HG03469 (cell line): Measurements from ENCODE around the gene CHTOP.
A peak's percentile ranks its signal among the peaks of the same experiment; 100 is the strongest.
"Not testable (repeated sequence)": the region's sequence is repeated elsewhere in the genome, so short reads cannot be mapped to it uniquely, and the experiment has no call there.

Experiments used
- ATAC-seq: cut with Tn5 transposase; IDR thresholded peaks from one replicate; pipeline ENCODE4 v1.9.1; 2021; ENCODE audit warnings: mild to moderate bottlenecking, moderate library complexity, moderate number of reproducible peaks; ENCODE audit not compliant: unreplicated experiment

The CHTOP gene, protein sequence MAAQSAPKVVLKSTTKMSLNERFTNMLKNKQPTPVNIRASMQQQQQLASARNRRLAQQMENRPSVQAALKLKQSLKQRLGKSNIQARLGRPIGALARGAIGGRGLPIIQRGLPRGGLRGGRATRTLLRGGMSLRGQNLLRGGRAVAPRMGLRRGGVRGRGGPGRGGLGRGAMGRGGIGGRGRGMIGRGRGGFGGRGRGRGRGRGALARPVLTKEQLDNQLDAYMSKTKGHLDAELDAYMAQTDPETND

DNA sequence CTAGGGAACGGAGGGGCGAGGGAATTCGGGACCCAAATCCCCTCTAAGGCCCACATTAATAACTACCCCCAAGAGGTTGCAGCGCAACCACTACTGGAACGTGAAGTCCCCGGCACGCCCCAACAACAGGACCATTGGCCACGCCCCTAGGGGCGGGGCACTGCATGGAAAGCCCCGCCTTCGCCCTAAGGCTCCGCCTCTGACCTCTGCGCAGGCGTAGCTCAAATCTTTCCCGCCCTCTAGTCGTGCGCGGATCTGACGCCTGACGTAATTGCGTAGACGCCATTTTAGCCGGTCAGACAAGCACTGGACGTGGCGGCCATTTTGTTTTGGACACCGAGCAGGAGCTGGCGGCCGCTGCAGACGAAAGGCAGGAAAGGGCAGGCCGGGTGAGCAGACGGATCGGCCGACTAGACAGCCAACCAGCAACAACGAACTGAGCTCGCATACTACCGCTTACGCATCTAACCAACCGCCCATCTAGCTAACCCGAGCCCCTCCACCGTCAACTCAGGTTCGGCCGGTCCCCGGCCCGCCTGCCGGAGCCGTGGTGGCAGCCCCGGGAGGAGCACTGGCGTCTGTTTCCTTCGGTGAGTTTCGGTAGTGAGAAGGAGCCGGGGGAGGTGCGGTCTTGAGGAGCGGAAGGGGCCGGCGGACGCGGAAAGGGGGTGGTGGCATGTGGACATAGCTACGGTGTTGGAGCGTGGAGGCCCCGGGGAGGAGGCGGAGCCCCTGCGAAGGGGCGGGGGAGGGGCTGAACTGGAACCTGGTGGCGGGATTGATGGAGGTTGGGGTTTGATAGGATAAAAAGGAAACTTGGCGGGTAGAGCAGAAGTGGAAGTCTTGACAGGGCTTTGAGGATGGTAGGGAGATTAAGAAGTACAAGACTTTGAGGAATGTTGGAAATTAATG is at the start of gene CHTOP:
Gene CHTOP, plus strand, starts transcription at position 313 of the 912 bp plus-strand sequence. CDS start 2,523 bp downstream, outside the sequence.
- ATAC-seq, result peak; percentile 90

DNA sequence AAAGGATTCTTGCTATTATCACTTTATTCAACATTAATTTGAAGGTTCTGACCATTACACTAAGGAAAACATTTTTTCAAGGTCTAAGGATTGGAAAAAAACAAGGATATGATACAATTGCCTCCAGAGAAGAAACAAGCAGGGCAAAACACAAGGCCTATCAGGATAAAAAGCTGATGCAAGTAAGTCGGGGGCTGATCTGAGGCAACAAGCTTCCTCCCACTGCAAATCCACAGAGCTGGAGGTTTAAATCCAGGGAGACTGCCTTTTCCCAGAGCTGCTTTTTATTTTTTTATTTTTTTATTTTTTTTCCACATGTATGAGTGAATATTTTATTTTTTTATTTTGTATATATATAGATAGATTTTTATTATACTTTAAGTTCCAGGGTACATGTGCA is 48.9 kb upstream of the CHTOP start:
- ATAC-seq, result no peak

DNA sequence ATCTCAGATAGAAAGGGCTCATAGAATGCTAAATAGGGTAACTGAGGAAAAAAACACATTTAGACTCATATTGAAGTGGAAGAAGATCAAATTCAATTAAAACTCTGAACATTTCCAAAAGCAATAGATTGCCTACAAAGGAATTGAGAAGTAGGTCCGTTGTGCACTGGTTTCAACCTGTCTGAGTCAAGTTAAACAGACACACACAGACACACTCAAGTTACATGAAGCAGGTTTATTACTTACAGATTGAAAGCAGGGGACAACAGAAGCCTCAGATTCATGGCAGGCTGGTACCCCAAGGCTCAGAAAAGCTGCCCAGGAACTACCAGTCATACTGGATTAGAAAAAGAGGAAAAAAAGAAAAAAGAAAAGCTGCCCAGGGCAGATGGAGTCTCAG is 47.5 kb upstream of the CHTOP start:
- no peak for ATAC-seq

DNA sequence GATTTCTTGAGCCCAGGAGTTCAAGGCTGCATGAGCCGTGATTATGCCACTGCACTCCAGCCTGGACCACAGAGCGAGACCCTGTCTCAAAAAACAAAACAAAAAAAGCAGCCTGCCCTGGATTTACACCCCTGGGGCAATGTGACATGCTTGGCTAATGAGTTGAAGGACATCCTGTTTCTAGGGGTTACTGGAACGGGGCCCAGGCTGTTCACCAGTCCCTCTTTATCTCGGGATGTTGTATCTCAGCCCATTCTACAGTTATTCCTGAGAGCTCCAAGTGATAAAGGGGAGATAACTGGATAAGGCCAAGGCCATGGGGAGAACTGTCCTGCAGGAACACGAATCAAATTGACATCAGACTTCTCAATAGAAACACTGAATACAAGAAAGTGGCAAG is 46.6 kb upstream of the CHTOP start:
- no peak for ATAC-seq

DNA sequence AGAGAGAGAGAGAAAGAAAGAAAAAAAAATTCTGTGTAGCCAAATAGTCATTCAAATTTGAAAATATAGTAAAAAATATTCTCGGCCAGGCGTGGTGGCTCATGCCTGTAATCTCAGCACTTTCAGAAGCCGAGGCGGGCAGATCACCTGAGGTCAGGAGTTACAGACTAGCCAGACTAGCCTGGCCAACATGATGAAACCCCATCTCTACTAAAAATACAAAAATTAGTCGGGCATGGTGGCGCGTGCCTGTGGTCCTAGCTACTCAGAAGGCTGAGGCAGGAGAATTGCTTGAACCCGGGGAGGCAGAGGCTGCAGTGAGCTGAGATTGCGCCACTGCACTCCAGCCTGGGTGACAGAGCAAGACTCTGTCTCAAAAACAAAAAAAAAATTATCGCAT is 45.8 kb upstream of the CHTOP start:
- not testable (repeated sequence) for ATAC-seq

DNA sequence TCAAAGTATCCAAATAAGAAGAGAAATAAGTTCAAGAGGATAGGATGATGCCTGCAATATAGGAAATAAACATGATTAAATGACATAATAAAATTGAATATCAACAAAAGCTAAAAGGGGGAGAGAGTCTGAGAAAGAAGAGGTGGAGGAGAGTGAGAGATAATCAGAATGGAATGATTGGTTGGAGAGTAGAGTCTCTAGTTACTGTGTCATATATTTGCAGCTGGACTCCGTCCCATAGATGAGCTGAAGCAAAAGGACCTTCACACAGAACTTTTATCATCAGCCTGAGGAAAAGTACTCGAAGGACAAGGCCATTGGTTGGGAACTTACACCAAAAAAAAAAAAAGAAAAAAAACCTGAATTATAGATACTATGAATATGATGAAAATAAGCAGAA is 45.4 kb upstream of the CHTOP start:
- no peak for ATAC-seq

DNA sequence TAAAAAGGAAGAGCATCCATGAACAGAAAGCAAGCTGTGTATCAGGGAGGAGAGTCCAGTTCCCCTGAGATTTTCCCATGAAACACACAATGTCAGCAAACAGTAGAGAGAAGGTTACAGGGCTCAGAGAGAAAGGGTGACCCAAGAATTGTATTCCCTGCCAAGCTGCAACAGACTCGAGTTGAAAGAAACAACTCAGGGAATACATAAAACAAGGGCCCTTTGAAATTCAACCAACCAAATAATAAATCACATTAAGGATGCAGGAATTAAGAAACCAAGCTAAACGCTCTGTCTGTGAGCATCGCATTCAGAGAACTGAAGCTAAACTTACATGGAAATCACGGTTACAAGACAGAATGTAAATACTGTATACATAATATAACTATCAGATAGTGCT is 41.1 kb upstream of the CHTOP start:
- ATAC-seq, result no peak

DNA sequence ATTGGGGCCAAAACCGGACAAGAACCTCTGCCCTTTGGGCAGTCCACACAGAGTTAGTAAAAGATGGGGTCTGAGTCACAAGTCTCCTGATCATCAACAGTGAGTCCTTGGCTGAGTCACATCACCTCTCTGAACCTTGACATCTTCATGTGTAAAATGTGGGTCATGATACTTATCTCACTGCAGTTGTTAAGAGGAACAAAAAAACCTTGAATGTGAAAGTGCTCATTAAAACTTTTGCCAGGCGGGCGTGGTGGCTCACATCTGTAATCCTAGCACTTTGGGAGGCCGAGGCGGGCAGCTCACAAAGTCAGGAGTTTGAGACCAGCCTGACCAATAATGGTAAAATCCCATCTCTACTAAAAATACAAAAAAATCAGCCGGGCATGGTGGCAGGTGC is 36.7 kb upstream of the CHTOP start:
- ATAC-seq, result no peak

DNA sequence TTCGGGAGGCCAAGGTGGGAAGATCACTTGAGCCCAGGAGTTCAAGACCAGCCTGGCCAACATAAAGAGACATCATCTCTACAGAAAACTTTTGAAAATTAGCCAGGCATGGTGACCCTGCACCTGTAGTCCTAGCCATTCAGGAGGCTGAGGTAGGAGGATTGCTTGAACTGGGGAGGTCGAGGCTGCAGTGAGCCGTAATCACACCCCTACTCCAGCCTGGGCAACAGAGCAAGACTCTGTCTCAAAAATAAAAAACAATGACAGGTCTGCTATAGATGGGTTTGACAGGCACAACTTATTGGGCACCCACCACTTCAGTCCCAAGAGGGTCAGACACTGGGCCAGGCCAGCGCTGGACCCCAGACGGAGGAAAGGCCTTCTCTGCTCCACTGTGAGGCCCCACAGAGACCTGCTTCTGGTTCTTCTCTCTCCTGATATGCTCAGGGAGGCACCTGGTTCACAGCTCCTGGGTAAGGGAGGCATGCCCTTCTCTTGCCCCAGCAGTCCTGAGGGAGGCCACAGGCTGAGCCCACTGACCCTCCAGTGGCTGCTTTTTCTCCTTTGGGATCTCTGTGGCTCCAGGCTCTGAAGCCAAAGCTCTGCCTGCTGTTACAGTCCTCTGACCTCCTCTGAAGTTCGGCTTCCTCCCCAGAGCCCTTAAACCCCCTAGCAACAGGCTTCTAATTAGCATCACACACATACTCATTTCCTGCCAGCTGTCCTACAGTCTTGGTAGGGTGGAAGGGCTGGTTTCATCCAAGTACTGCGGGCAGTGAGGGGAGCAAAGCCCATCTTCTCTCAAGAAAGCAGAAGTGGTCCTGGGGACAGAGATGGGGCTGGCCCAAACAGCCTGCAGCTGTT is 35.3 kb upstream of the CHTOP start:
- peak; percentile 88 for ATAC-seq

DNA sequence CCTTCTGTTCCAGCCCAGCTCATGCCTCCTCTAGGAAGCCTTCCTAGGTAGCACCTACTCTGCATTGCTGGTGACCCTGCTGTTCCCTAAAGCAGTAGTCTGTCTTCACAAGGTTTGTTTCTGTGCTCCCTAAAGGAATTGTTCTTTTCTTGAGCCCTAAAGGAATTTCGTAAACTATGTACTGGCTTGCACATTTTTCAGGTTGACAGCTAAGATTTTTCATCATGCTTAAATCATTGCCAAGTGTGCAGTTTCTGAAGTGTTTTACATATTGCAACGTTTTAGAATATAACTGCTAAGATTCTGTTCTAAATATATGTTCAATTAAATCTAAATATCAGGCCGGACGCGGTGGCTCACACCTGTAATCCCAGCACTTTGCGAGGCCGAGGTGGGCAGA is 34.0 kb upstream of the CHTOP start:
- no peak for ATAC-seq

DNA sequence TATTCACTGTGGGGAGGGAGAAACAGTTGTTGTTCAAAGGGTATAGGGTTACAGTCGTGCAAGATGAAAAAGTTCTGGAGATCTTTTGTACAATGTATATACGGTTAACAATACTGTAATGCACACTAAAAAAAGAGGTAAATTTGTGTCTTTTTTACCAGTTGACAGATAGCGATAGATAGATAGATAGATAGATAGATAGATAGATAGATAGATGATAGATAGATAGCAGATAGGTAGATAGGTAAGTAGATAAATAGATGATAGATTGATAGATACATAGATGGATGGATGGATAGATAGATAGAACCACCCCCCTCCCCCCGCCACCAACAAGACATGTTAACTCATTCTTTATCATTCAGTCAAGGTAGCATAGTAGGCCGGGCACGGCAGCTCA is 31.1 kb upstream of the CHTOP start:
- no peak for ATAC-seq

DNA sequence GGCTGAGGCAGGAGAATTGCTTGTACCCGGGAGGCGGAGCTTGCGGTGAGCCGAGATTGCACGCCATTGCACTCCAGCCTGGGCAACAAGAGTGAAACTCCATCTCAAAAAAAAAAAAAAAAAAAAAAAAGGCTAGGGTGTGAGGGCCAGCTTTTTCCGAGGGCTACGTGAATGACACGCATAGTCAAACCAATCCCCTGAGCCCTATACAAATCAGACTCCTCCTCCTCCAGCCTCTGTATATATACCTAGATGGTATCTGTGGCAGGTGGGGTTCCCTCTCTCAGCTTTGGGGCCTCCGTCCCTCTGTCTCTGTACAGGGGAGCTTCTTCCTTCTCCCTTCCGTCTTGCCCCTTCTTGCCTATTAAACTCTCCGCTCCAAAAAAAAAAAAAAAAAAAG is 27.7 kb upstream of the CHTOP start:
- no peak for ATAC-seq

DNA sequence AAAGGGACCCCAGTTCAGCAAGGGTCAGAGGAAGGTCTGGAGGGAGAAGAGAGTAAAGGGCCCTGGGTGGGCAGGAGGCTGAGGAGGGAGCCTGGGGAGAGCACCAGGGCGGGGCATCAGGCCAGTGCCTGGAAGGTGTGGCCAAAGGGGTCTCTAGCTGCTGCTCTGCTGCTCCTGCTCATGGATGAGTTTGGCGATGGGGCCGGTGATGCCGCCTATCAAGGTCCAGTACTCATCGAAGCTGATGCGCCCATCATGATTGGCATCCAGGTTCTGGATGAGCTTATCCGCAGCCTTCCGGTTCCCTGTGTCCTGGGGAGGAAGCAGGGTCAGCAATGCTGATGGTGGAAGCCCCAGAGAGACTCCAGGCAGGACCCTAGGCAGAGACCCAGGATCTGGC is 26.5 kb upstream of the CHTOP start:
- no peak for ATAC-seq

DNA sequence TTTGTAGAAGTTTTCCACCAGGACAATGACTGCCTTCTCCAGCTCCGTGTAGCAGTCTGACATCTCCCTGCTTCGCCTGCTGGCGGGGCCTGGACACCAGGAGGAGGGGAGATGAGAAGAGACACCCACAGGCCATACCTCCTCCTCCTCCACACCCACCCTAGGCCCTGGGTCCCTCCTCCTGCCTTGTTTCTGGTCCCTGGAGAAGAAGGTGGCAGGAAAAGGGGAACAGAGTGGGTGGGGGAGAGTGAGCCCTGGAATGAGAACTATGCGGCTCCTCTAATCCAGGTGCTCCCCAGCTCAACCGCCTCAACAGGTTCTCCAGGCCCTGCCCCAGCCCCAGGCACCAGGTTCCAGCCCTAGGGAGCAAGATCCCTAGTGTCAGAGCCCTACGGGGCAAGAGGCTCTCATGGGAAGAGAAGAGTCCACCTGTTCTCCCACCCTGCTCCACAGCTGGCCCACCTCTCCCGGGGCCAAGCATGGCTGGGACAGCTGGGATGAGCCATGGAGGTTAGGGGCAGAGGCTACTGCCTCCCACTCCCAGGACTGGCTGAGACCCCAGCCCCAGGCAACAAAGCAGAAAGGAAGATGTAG is 25.7 kb upstream of the CHTOP start:
- no peak for ATAC-seq

DNA sequence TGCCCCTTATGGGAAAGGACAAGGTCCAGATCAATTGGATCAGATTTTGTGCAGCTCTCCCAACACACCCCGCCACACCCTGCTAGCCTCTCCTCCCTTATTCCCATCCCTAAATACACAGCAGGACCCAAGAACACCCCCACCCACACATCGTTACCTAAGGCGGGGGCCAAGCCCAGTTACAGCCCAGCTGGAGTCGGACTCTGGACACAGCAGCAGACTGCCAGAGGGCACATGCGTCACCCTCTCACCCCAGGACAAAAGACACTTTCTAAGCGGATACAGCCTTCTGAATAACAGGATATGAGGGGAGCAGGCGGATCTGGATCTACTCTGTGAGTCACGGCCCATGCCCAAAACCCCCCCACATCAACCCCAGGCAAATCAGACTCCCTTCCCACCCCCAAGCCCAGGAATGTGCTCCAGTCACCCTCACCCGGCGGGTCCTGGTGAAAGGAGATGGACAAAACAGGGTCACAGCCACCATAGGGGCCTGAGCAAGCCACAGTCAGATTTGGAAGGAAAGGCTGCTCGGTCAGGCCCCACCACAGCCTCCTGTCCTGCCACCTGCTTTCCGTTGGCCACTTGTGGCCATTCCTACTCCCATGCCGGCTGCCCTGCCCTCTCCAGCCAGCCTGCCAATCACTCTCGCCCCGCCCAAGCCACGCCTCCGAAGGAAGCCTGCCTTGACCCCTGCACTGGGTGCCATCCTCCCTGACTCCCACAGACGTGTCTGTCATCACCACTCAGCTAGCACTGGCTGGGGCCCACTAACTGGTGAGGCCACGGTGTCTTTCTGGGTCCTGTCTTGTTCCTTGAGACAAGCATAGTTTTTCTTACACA is 24.9 kb upstream of the CHTOP start:
- no peak for ATAC-seq

DNA sequence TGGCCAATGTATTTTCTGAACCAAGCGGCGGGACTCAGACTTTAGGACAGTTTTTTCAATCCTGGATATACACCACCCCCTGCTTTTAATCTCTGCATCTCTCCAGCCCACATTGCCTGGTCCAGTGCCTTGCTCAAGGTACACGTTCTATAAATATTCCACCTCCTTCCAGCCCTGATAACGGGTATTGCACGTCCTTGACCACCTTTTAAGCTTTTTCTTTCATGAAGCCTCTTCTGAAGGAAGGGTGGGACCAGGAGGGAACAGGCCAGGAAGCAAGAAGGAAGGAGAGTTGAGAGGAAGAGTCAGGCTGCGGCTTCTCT is 24.3 kb upstream of the CHTOP start:
- ATAC-seq, result no peak

DNA sequence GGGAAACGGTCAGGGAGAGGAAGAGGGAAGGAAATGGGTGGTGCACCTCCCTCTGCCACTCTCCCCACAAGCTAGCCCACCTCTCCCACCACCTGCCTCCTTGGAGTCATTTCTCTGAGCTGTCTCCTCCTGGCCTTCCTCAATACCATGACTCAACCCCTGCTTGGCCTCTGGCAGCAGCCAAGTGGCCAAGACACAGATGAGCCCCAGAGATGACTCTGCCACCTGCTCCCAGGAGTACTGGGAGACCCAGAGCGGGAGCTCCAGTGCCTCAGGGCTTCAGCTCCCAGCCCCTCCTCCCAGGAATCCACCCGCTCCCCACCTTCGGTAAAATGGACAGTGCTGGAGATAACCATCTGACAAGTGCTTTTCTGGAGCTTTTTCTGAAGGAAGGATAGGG is 23.5 kb upstream of the CHTOP start:
- no peak for ATAC-seq

DNA sequence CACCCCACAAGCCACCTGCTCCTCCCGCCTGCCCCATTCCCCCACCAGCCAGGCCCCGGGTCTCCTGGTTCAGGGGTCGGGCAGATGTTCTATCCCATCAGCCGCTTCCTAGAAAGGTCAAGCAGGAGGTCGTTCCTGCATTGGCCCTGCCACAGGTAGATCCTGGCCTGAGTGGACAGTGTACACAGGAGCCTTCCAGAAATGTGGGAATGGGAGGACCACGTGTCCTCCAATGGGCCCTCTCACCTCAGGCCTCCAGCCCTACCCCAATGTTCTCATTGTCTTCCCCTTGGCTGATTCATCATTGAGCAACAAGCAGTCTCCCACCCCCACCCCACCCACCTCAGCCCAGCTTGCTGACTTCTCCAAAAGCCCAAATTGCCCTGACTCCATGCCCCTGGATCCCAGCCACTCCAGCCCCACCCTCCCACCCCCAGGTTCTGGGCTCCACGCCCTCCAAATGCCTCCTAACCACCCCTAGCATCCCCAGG is 23.0 kb upstream of the CHTOP start:
- no peak for ATAC-seq

DNA sequence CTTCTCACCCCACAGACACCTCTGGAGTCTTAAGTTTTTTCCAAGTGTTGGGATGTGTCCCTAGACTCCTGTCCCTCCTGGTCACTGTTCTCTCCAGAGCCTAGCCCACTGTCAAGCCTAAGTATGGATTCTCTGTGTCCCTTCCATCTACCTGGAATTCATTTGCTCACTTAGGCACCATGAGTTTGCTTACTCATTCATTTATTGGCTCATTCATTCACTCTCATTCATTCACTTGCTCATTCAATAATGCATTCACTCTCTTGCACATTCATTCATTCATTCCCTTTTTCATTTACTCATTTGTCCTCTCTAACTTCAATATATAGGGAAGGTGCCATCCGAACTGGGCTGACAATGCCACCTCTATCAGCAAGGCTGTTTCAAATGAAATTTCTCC is 22.5 kb upstream of the CHTOP start:
- no peak for ATAC-seq

DNA sequence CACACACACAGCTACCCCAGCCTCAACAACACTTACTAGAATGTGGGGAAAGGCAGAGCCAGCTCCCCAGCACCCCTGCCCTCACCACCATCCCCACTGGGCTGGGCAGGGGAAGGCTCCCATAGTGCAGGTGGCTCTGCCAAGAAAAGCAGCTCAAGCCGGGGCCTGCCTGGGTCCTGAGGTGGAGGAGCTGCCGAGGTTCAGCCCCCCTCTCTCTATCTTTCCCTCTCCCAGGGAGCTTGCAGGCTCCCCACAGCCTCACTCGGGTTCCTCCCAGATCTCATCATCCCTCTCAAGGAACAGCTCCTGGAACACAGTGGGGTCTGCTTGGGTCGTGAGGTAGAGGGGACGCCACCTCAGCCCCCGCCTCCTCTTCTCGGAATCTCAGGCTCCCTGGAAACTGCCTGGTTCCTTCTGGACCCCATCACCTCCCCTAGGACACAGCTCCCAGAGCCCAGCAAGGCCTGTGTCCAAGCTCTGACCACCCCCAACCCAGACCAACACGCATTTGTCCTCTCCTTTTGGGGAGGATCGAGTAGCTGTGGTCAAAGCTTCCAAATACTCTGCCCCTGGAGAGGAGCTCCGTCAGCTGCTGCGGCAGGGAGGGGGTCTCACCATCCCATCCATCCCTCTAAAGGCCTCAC is 21.6 kb upstream of the CHTOP start:
- no peak for ATAC-seq
